IMR-90 (cell line): ENCODE results near the gene GALNT16. TPM values are rescaled to one million over a fixed set of nuclear protein-coding genes. Genes with fewer than 3 reads are reported as not detected.
A peak's percentile ranks its signal among the peaks of the same experiment; 100 is the strongest.

Experiments used
- ATAC-seq: fragments of 200-7000 bp; cut with Tn5 transposase; 2 replicates; pipeline ENCODE4 v1.9.1; 2020; ENCODE audit warnings: low read depth, mild to moderate bottlenecking, moderate library complexity
- BruUV-seq: library from RNA; stranded (reverse); fragments of 400-500 nt; replicated peaks from 2 replicates; lab custom pipeline; 2021; lab: Mats Ljungman, UMichigan
- CTCF ChIA-PET: fragments of 300-600 bp; formaldehyde crosslinking; extraction: SDS; loops from one replicate; lab custom pipeline; 2021; ENCODE audit warnings: antibody characterized with exemption; lab: Yijun Ruan, JAX
- POLR2A ChIA-PET: fragments of 300-600 bp; sonication (Branson Sonifier 250); formaldehyde crosslinking; loops from one replicate; lab custom pipeline; 2022; ENCODE audit warnings: antibody characterized with exemption; ENCODE audit not compliant: unreplicated experiment; lab: Charles Lee
- DNase-seq: peaks from one replicate; pipeline ENCODE4 v3.0.0; 2013
- H2AFZ ChIP-seq: replicated peaks from 2 replicates; pipeline ENCODE3; 2013; ENCODE audit warnings: low read length, mild to moderate bottlenecking; ENCODE audit not compliant: poor library complexity
- H2AK5ac ChIP-seq: 2 replicates; pipeline ENCODE4 v1.6.1; 2013; ENCODE audit warnings: low read depth, low read length, inconsistent platforms
- H2AK9ac ChIP-seq: replicated peaks from 2 replicates; pipeline ENCODE3; 2013; ENCODE audit warnings: mild to moderate bottlenecking, low read depth, low read length, moderate library complexity; ENCODE audit not compliant: poor library complexity
- H2BK120ac ChIP-seq: 2 replicates; pipeline ENCODE4 v1.6.1; 2013; ENCODE audit warnings: low read depth, low read length, inconsistent platforms
- H2BK15ac ChIP-seq: 3 replicates; pipeline ENCODE4 v1.6.1; 2013; ENCODE audit warnings: low read depth, low read length, inconsistent platforms
- H2BK20ac ChIP-seq: 2 replicates; pipeline ENCODE4 v1.6.1; 2013; ENCODE audit warnings: low read depth, mild to moderate bottlenecking, inconsistent platforms, low read length, moderate library complexity
- H2BK5ac ChIP-seq: 2 replicates; pipeline ENCODE4 v1.6.1; 2013; ENCODE audit warnings: mild to moderate bottlenecking, low read depth, low read length, inconsistent platforms; ENCODE audit not compliant: poor library complexity, severe bottlenecking
- H3K14ac ChIP-seq: replicated peaks from 2 replicates; pipeline ENCODE4 v1.6.1; 2013; ENCODE audit warnings: low read depth, low read length, inconsistent platforms
- H3K18ac ChIP-seq: 2 replicates; pipeline ENCODE4 v1.6.1; 2013; ENCODE audit warnings: low read depth, low read length, control low read depth
- H3K23ac ChIP-seq: 2 replicates; pipeline ENCODE4 v1.6.1; 2013; ENCODE audit warnings: low read depth, low read length, inconsistent platforms
- H3K27ac ChIP-seq: 2 replicates; pipeline ENCODE4 v1.5.1; 2013; ENCODE audit warnings: mild to moderate bottlenecking, control low read depth, low read length; ENCODE audit not compliant: insufficient read depth
- H3K27me3 ChIP-seq: 2 replicates; pipeline ENCODE4 v1.6.1; 2013; ENCODE audit warnings: low read length; ENCODE audit not compliant: control insufficient read depth, insufficient read depth
- H3K36me3 ChIP-seq: 2 replicates; pipeline ENCODE4 v1.6.1; 2013; ENCODE audit warnings: low read length, mixed read lengths; ENCODE audit not compliant: control insufficient read depth, insufficient read depth
- H3K4ac ChIP-seq: 2 replicates; pipeline ENCODE4 v1.6.1; 2013; ENCODE audit warnings: low read depth, low read length, inconsistent platforms
- H3K4me1 ChIP-seq: 2 replicates; pipeline ENCODE4 v1.6.1; 2013; ENCODE audit warnings: low read length, mixed read lengths; ENCODE audit not compliant: control insufficient read depth, insufficient read depth
- H3K4me2 ChIP-seq: 2 replicates; pipeline ENCODE4 v1.6.1; 2013; ENCODE audit warnings: low read depth, mild to moderate bottlenecking, control low read depth, low read length, moderate library complexity
- H3K4me3 ChIP-seq: 2 replicates; pipeline ENCODE4 v1.5.1; 2013; ENCODE audit warnings: low read depth, mild to moderate bottlenecking, control low read depth, low read length, moderate library complexity; ENCODE audit not compliant: insufficient read depth
- H3K56ac ChIP-seq: 2 replicates; pipeline ENCODE4 v1.6.1; 2013; ENCODE audit warnings: low read length, inconsistent platforms; ENCODE audit not compliant: insufficient read depth; ENCODE audit errors: extremely low read depth
- H3K79me1 ChIP-seq, 2 experiments: 2 replicates each; pipeline ENCODE4 v1.6.1; 2013; ENCODE audit warnings: low read length in 2 of 2, inconsistent platforms in 1 of 2, low read depth in 1 of 2
- H3K9ac ChIP-seq: 2 replicates; pipeline ENCODE4 v1.6.1; 2013; ENCODE audit warnings: low read depth, low read length, control low read depth
- H3K9me1 ChIP-seq: 2 replicates; pipeline ENCODE4 v1.6.1; 2013; ENCODE audit warnings: low read length, inconsistent platforms; ENCODE audit not compliant: insufficient read depth
- H3K9me3 ChIP-seq: 2 replicates; pipeline ENCODE4 v1.6.1; 2013; ENCODE audit warnings: low read length; ENCODE audit not compliant: control insufficient read depth, insufficient read depth
- H4K20me1 ChIP-seq: 2 replicates; pipeline ENCODE4 v1.6.1; 2013; ENCODE audit warnings: low read length, inconsistent platforms; ENCODE audit not compliant: insufficient read depth
- H4K5ac ChIP-seq: 2 replicates; pipeline ENCODE4 v1.6.1; 2013; ENCODE audit warnings: mild to moderate bottlenecking, low read depth, low read length, control low read depth
- H4K8ac ChIP-seq, 2 experiments: 2 replicates each; pipeline ENCODE4 v1.6.1; 2013; ENCODE audit warnings: low read depth in 2 of 2, low read length in 2 of 2, control low read depth in 1 of 2, inconsistent platforms in 1 of 2
- H4K91ac ChIP-seq: 2 replicates; pipeline ENCODE4 v1.6.1; 2013; ENCODE audit warnings: low read depth, low read length, inconsistent platforms; ENCODE audit not compliant: insufficient read depth
- BHLHE40 ChIP-seq: fragments of 150-350 bp; IDR thresholded peaks from 2 replicates; pipeline ENCODE4 v1.6.1; 2016; ENCODE audit warnings: mild to moderate bottlenecking, low read depth, low read length
- CHD1 ChIP-seq: IDR thresholded peaks from 2 replicates; pipeline ENCODE4 v1.6.1; 2012; ENCODE audit warnings: low read depth, low read length, improper control_type of control experiment
- ELK1 ChIP-seq: fragments of 150-350 bp; IDR thresholded peaks from 2 replicates; pipeline ENCODE4 v1.6.1; 2016; ENCODE audit warnings: low read depth, mild to moderate bottlenecking, low read length, moderate library complexity, borderline replicate concordance
- FOS ChIP-seq: fragments of 150-350 bp; IDR thresholded peaks from 2 replicates; pipeline ENCODE4 v1.6.1; 2016; ENCODE audit warnings: low read depth, low read length
- MAFK ChIP-seq: IDR thresholded peaks from 2 replicates; pipeline ENCODE4 v1.6.1; 2012; ENCODE audit warnings: low read depth, low read length, improper control_type of control experiment
- MAZ ChIP-seq: IDR thresholded peaks from 2 replicates; pipeline ENCODE4 v1.6.1; 2012; ENCODE audit warnings: low read depth, mild to moderate bottlenecking, low read length, improper control_type of control experiment, moderate library complexity, borderline replicate concordance
- MXI1 ChIP-seq: IDR thresholded peaks from 2 replicates; pipeline ENCODE4 v1.6.1; 2012; ENCODE audit warnings: low read depth, mild to moderate bottlenecking, low read length, moderate library complexity, borderline replicate concordance
- NFE2L2 ChIP-seq: fragments of 150-350 bp; IDR thresholded peaks from 2 replicates; pipeline ENCODE4 v1.6.1; 2016; ENCODE audit warnings: low read depth, mild to moderate bottlenecking, low read length
- POLR2A ChIP-seq: IDR thresholded peaks from 2 replicates; pipeline ENCODE4 v1.6.1; 2012; ENCODE audit warnings: mild to moderate bottlenecking, low read depth, low read length
- RAD21 ChIP-seq: IDR thresholded peaks from 2 replicates; pipeline ENCODE4 v1.6.1; 2012; ENCODE audit warnings: low read length, improper control_type of control experiment
- RCOR1 ChIP-seq: IDR thresholded peaks from 2 replicates; pipeline ENCODE4 v1.6.1; 2012; ENCODE audit warnings: mild to moderate bottlenecking, low read length, improper control_type of control experiment; ENCODE audit not compliant: insufficient replicate concordance
- RFX5 ChIP-seq: IDR thresholded peaks from 2 replicates; pipeline ENCODE4 v1.8.0; 2012; ENCODE audit warnings: low read depth, mild to moderate bottlenecking, low read length, moderate library complexity
- SMC3 ChIP-seq: fragments of 150-350 bp; IDR thresholded peaks from 2 replicates; pipeline ENCODE4 v1.6.1; 2016; ENCODE audit warnings: low read depth, mild to moderate bottlenecking, antibody characterized with exemption, low read length, moderate library complexity
- WGBS, 2 experiments: methylation state at CpG; one replicate each; pipeline versions ENCODE4 v1.1.5 to v1.1.7; 2013; ENCODE audit warnings: missing lambda C conversion rate in 2 of 2; ENCODE audit not compliant: insufficient read length in 1 of 2; ENCODE audit errors: extremely low coverage in 2 of 2; 5-methylcytosine and 5-hydroxymethylcytosine counted together
- dilution Hi-C: fragments of 300-500 bp; cut with HindIII; formaldehyde crosslinking; loops from one replicate; pipeline ENCODE4 v1.14.3; 2018; ENCODE audit warnings: low sequenced_read_pairs; ENCODE audit not compliant: unreplicated experiment
- in situ Hi-C: fragments of 300-500 bp; cut with MboI; formaldehyde crosslinking; loops from 3 replicates; pipeline ENCODE4 v1.14.3; 2019; ENCODE audit warnings: low sequenced_read_pairs, inconsistent platforms, mixed read lengths
- intact Hi-C: fragments of 100-400 bp; cut with micrococcal nuclease; formaldehyde crosslinking; loops from 2 replicates; pipeline ENCODE4 v1.10.0; 2022
- polyA plus RNA-seq, 3 experiments: library from polyadenylated mRNA; depleted of rRNA; stranded (reverse); fragments of >200 nt; gene quantifications; 2 replicates each; pipeline ENCODE4 v1.2.3, GENCODE V29; 2012; ENCODE audit warnings: low replicate concordance in 1 of 3
- total RNA-seq: library from RNA; depleted of rRNA; stranded (reverse); fragments of >200 nt; gene quantifications from 2 replicates; pipeline ENCODE4 v1.2.3, GENCODE V29; 2012
- TF ChIP-seq, protein P1 (sequence below): conservative IDR thresholded peaks from 2 replicates; pipeline ENCODE4 v1.5.1; 2012; ENCODE audit warnings: mild to moderate bottlenecking, low read depth, low read length, improper control_type of control experiment

The GALNT16 gene
- total and polyA plus RNA-seq, 2 of the 4 experiments (the other 2 are of a cell fraction): 0.36 to 1.5 TPM

GRCh38 chr14:69398053-69398817 lies 138.3 kb downstream of the GALNT16 start, which contains the start of the genes ERH and SLC39A9:
Gene ERH (minus strand): TSS chr14:69398299. CDS start chr14:69398233, 66 bp downstream.
Gene SLC39A9 (plus strand): TSS chr14:69398692. CDS start chr14:69399370, 678 bp downstream.
- H2AK5ac ChIP-seq: peak within 1 kb of the TSS; percentile 65
- H2BK120ac ChIP-seq: peak within 1 kb of the TSS; percentile 86
- DNase-seq (peak; percentile 97), ATAC-seq (peak; percentile 93)
- peak within 1 kb of the TSS; percentile 98 for H3K56ac ChIP-seq
- H3K4me1 ChIP-seq: peaks cover 1% of the 10 kb centered on the region; the same call in 1 of the 2 replicates
- peak within 1 kb of the TSS; percentile 68 for H2AK9ac ChIP-seq
- in situ Hi-C loops: no loop called here
- H3K18ac ChIP-seq: peak within 1 kb of the TSS; percentile 84
- no peaks in the 10 kb centered on the region for H3K27me3 ChIP-seq
- H4K91ac ChIP-seq: peak within 1 kb of the TSS; percentile 95
- peaks cover 24% of the 10 kb centered on the region for H4K20me1 ChIP-seq
- H3K79me1 ChIP-seq: peaks cover 25 to 62% of the 10 kb centered on the region in 2 experiments
- no TSS peak for BruUV-seq
- H3K4me3 ChIP-seq: peak within 1 kb of the TSS; percentile 57
- peaks cover 9% of the 10 kb centered on the region for H3K9me1 ChIP-seq
- dilution Hi-C loops: no loop called here
- H3K9ac ChIP-seq: peak within 1 kb of the TSS; percentile 96
- TF ChIP-seq ELK1: no peak
- TF ChIP-seq NFE2L2: no peak
- no peak for TF ChIP-seq RCOR1
- TF ChIP-seq BHLHE40: no peak
- peak; percentile 40; the same call in 1 of the 2 replicates for TF ChIP-seq MAZ
- TF ChIP-seq RFX5: no peak
- no peak for TF ChIP-seq MAFK
- peak; percentile 93 for TF ChIP-seq POLR2A
- peak; percentile 69; the same call in 1 of the 2 replicates for TF ChIP-seq MXI1
- 0 out of 2 replicates have a peak, but pooled peaks have one; percentile 12 for TF ChIP-seq CHD1
- TF ChIP-seq, protein P1, sequence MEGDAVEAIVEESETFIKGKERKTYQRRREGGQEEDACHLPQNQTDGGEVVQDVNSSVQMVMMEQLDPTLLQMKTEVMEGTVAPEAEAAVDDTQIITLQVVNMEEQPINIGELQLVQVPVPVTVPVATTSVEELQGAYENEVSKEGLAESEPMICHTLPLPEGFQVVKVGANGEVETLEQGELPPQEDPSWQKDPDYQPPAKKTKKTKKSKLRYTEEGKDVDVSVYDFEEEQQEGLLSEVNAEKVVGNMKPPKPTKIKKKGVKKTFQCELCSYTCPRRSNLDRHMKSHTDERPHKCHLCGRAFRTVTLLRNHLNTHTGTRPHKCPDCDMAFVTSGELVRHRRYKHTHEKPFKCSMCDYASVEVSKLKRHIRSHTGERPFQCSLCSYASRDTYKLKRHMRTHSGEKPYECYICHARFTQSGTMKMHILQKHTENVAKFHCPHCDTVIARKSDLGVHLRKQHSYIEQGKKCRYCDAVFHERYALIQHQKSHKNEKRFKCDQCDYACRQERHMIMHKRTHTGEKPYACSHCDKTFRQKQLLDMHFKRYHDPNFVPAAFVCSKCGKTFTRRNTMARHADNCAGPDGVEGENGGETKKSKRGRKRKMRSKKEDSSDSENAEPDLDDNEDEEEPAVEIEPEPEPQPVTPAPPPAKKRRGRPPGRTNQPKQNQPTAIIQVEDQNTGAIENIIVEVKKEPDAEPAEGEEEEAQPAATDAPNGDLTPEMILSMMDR: 0 out of 2 replicates have a peak, but pooled peaks have one; percentile 0
- TF ChIP-seq FOS: no peak
- no peak; the same call in 1 of the 2 replicates for TF ChIP-seq RAD21
- TF ChIP-seq SMC3: no peak
- peak within 1 kb of the TSS; percentile 95 for H3K14ac ChIP-seq
- H2BK20ac ChIP-seq: peak within 1 kb of the TSS; percentile 66
- peak within 1 kb of the TSS; percentile 94 for H3K27ac ChIP-seq
- POLR2A ChIA-PET: interaction anchor here (0.6 to 0.7 kb wide), 3 partner anchors 15 to 440 kb away, joined by 3 to 6 read pairs (median 3); no protein-coding TSS in a partner anchor
- 0% methylated on average over 4 of the region's 53 CpGs; no CpG with 5 or more reads in 1 of the 2 experiments for WGBS, 2 experiments
- CTCF ChIA-PET: interaction anchor here (0.6 to 1.0 kb wide), 2 partner anchors 15 to 269 kb away, joined by 3 read pairs; no protein-coding TSS in a partner anchor
- H3K4ac ChIP-seq: peak within 1 kb of the TSS; percentile 94
- peak within 1 kb of the TSS; percentile 98 for H4K5ac ChIP-seq
- peak within 1 kb of the TSS; percentile 96 for H3K23ac ChIP-seq
- peak within 1 kb of the TSS; percentile 87 for H3K4me2 ChIP-seq
- peak within 1 kb of the TSS; percentile 58 to 98 for H4K8ac ChIP-seq
- intact Hi-C loops: loop anchor here (1.0 to 2.0 kb wide), 2 partner anchors 62 to 155 kb away; no protein-coding TSS in a partner anchor
- peak within 1 kb of the TSS; percentile 84 for H2AFZ ChIP-seq
- H3K9me3 ChIP-seq: no peaks in the 10 kb centered on the region
- H2BK15ac ChIP-seq: peak within 1 kb of the TSS; percentile 52; the same call in 1 of the 3 replicates
- H3K36me3 ChIP-seq: peaks cover 12% of the 10 kb centered on the region
- peak within 1 kb of the TSS; percentile 92 for H2BK5ac ChIP-seq
